GM12878 (cell line): ENCODE results near the gene WFIKKN1. TPM values are rescaled to one million over a fixed set of nuclear protein-coding genes. Genes with fewer than 3 reads are reported as not detected.

Experiments
- ATAC-seq: fragments of 200-7000 bp; cut with Tn5 transposase; 3 replicates; pipeline ENCODE4 v1.9.1; 2020; ENCODE audit warnings: mild to moderate bottlenecking, moderate library complexity
- BruUV-seq: library from RNA; stranded (reverse); fragments of 400-500 nt; replicated peaks from 2 replicates; lab custom pipeline; 2021; lab: Mats Ljungman, UMichigan
- CTCF ChIA-PET: fragments of 300-600 bp; sonication (Branson Sonifier 250); formaldehyde crosslinking; extraction: SDS; loops from one replicate; lab custom pipeline; 2021; ENCODE audit warnings: inconsistent platforms; lab: Yijun Ruan, JAX
- POLR2A ChIA-PET: fragments of 350-600 bp; formaldehyde crosslinking; extraction: SDS; loops from one replicate; lab custom pipeline; 2021; ENCODE audit warnings: inconsistent platforms; lab: Charles Lee
- RAD21 ChIA-PET: fragments of 300-600 bp; sonication (Branson Sonifier 250); formaldehyde crosslinking; loops from one replicate; lab custom pipeline; 2023; ENCODE audit warnings: antibody characterized with exemption; ENCODE audit not compliant: unreplicated experiment; lab: Charles Lee
- SMC1A ChIA-PET: fragments of 300-600 bp; sonication (Branson Sonifier 250); formaldehyde crosslinking; loops from one replicate; lab custom pipeline; 2023; ENCODE audit not compliant: unreplicated experiment, uncharacterized antibody; lab: Charles Lee
- DNase-seq: peaks from one replicate; pipeline ENCODE4 v3.0.0-alpha.2; 2011; ENCODE audit warnings: low read depth, low spot score
- FAIRE-seq: peaks from 3 replicates; lab custom pipeline; 2011; peaks lifted over from hg19 to GRCh38; lab: Jason Lieb, UNC
- H2AFZ ChIP-seq: 2 replicates; pipeline ENCODE4 v1.6.0; 2011; ENCODE audit warnings: low read depth, low read length, control low read depth; ENCODE audit not compliant: control insufficient read depth
- H3K27ac ChIP-seq: 2 replicates; pipeline ENCODE4 v1.5.1; 2011; ENCODE audit warnings: control low read depth; ENCODE audit not compliant: control insufficient read depth, insufficient read depth
- H3K27me3 ChIP-seq, 2 experiments: replicated peaks in 1 of 2; 2 replicates each; pipeline versions ENCODE4 v1.6.0 to v1.6.1; 2011; ENCODE audit warnings: low read length in 1 of 2; ENCODE audit not compliant: control insufficient read depth in 2 of 2, insufficient read depth in 2 of 2
- H3K36me3 ChIP-seq, 2 experiments: 2 replicates each; pipeline ENCODE4 v1.5.1; 2011; ENCODE audit warnings: low read length in 1 of 2; ENCODE audit not compliant: control insufficient read depth in 2 of 2, insufficient read depth in 2 of 2
- H3K4me1 ChIP-seq: 2 replicates; pipeline ENCODE4 v1.6.1; 2011; ENCODE audit warnings: mild to moderate bottlenecking, low read length, moderate library complexity, mixed read lengths; ENCODE audit not compliant: control insufficient read depth, insufficient read depth
- H3K4me2 ChIP-seq: 2 replicates; pipeline ENCODE4 v1.6.0; 2011; ENCODE audit warnings: control low read depth; ENCODE audit not compliant: control insufficient read depth, insufficient read depth
- H3K4me3 ChIP-seq: fragments of 200-600 bp; sonication (generic); 2 replicates; pipeline ENCODE4 v1.5.1; 2016
- H3K79me2 ChIP-seq: 2 replicates; pipeline ENCODE4 v1.6.0; 2011; ENCODE audit warnings: low read length; ENCODE audit not compliant: control insufficient read depth, insufficient read depth
- H3K9ac ChIP-seq: 2 replicates; pipeline ENCODE4 v1.8.0; 2011; ENCODE audit warnings: low read length, control low read depth, mixed read lengths; ENCODE audit not compliant: control insufficient read depth, insufficient read depth
- H3K9me3 ChIP-seq: replicated peaks from 3 replicates; pipeline ENCODE4 v1.5.1; 2011; ENCODE audit warnings: mild to moderate bottlenecking, low read length; ENCODE audit not compliant: control insufficient read depth, insufficient read depth
- H4K20me1 ChIP-seq: 2 replicates; pipeline ENCODE4 v1.6.0; 2011; ENCODE audit not compliant: control insufficient read depth, insufficient read depth
- BHLHE40 ChIP-seq, 2 experiments: fragments of 450-650 bp in 1 of 2; IDR thresholded peaks; 2 replicates each; pipeline ENCODE4 v1.6.1; 2011 to 2017; ENCODE audit warnings: low read depth in 2 of 2, borderline replicate concordance in 1 of 2, improper control_type of control experiment in 1 of 2, low read length in 1 of 2, mild to moderate bottlenecking in 1 of 2
- FOXM1 ChIP-seq: IDR thresholded peaks from 2 replicates; pipeline ENCODE4 v1.6.1; 2012; ENCODE audit warnings: low read depth, mild to moderate bottlenecking, inconsistent platforms, low read length, moderate library complexity
- NRF1 ChIP-seq: conservative IDR thresholded peaks from 2 replicates; pipeline ENCODE4 v1.6.1; 2011; ENCODE audit warnings: mild to moderate bottlenecking, low read depth, low read length, improper control_type of control experiment
- POLR2AphosphoS2 ChIP-seq: IDR thresholded peaks from 2 replicates; pipeline ENCODE4 v1.6.1; 2011; ENCODE audit warnings: low read depth, mild to moderate bottlenecking, low read length, improper control_type of control experiment, moderate library complexity
- POU2F2 ChIP-seq: IDR thresholded peaks from 3 replicates; pipeline ENCODE4 v1.6.1; 2011; ENCODE audit warnings: low read depth, mild to moderate bottlenecking, low read length, borderline replicate concordance
- SRF ChIP-seq, 2 experiments: IDR thresholded peaks; 2 replicates each; pipeline ENCODE4 v1.6.1; 2011; ENCODE audit warnings: low read depth in 2 of 2, low read length in 2 of 2, mild to moderate bottlenecking in 1 of 2, moderate library complexity in 1 of 2
- SUZ12 ChIP-seq: fragments of 200-600 bp; sonication (generic); IDR thresholded peaks from one replicate; pipeline ENCODE4 v1.6.1; 2018; ENCODE audit warnings: antibody characterized with exemption, mild to moderate bottlenecking; ENCODE audit not compliant: unreplicated experiment
- ZNF217 ChIP-seq: fragments of 450-650 bp; IDR thresholded peaks from 2 replicates; pipeline ENCODE4 v1.6.1; 2017; ENCODE audit warnings: antibody characterized with exemption, mild to moderate bottlenecking
- ZNF622 ChIP-seq: fragments of 450-650 bp; IDR thresholded peaks from 2 replicates; pipeline ENCODE4 v1.6.1; 2017; ENCODE audit warnings: mild to moderate bottlenecking, inconsistent platforms
- ZSCAN29 ChIP-seq: fragments of 450-650 bp; IDR thresholded peaks from 2 replicates; pipeline ENCODE4 v1.6.1; 2017; ENCODE audit warnings: mild to moderate bottlenecking, moderate library complexity
- WGBS: methylation state at CpG from one replicate; pipeline ENCODE4 v1.1.6; 2016; ENCODE audit warnings: low lambda C conversion rate; ENCODE audit not compliant: insufficient replicate concordance, insufficient coverage; ENCODE audit errors: missing lambda C conversion rate; 5-methylcytosine and 5-hydroxymethylcytosine counted together
- in situ Hi-C: fragments of 300-500 bp; cut with MboI; formaldehyde crosslinking; loops from 9 replicates; pipeline ENCODE4 v1.14.3; 2018; ENCODE audit warnings: mixed read lengths
- intact Hi-C: fragments of 100-400 bp; cut with micrococcal nuclease; formaldehyde crosslinking; loops from one replicate; pipeline ENCODE4 v1.14.2; 2022; ENCODE audit not compliant: unreplicated experiment
- polyA plus RNA-seq, 11 experiments: library from polyadenylated mRNA; depleted of rRNA in 4 of 11; unstranded in 6 of 11; stranded (reverse) in 5 of 11; fragments of >200 nt; fragmentation: Nextera tagmentation in 4 of 11; fragmentation: Illumina TruSeq in 1 of 11; extraction: Ambion mirVana in 4 of 11; extraction: Trizol in 1 of 11; gene quantifications; 1 replicate in 1 of 11; 2 replicates in 10 of 11; pipeline versions ENCODE4 v1.2.1 to v1.2.3, GENCODE V29; 2011 to 2016; ENCODE audit warnings: inconsistent platforms in 2 of 11, missing spikeins in 2 of 11, low read depth in 1 of 11
- total RNA-seq, 4 experiments: library from RNA; depleted of rRNA in 3 of 4; stranded (reverse); fragments of >200 nt in 3 of 4; fragmentation: Illumina TruSeq in 1 of 4; extraction: Trizol in 1 of 4; gene quantifications; 2 replicates each; pipeline versions ENCODE4 v1.2.1 to v1.2.3, GENCODE V29; 2013 to 2021
- TF ChIP-seq, protein P1 (sequence below): fragments of 150-350 bp; IDR thresholded peaks from 2 replicates; pipeline ENCODE4 v1.6.1; 2014; ENCODE audit warnings: mild to moderate bottlenecking, low read depth, low read length
- TF ChIP-seq, protein P2 (sequence below): IDR thresholded peaks from 2 replicates; pipeline ENCODE4 v1.6.1; 2011; ENCODE audit warnings: low read depth, mild to moderate bottlenecking, low read length, moderate library complexity, borderline replicate concordance; ENCODE audit errors: extremely low read depth

Gene WFIKKN1
- total and polyA plus RNA-seq, 10 of the 15 experiments (the other 5 are each of a cell fraction or from before 2014, with no cell fraction given): 0.01 to 0.41 (median 0.05) TPM; not detected in 2

DNA sequence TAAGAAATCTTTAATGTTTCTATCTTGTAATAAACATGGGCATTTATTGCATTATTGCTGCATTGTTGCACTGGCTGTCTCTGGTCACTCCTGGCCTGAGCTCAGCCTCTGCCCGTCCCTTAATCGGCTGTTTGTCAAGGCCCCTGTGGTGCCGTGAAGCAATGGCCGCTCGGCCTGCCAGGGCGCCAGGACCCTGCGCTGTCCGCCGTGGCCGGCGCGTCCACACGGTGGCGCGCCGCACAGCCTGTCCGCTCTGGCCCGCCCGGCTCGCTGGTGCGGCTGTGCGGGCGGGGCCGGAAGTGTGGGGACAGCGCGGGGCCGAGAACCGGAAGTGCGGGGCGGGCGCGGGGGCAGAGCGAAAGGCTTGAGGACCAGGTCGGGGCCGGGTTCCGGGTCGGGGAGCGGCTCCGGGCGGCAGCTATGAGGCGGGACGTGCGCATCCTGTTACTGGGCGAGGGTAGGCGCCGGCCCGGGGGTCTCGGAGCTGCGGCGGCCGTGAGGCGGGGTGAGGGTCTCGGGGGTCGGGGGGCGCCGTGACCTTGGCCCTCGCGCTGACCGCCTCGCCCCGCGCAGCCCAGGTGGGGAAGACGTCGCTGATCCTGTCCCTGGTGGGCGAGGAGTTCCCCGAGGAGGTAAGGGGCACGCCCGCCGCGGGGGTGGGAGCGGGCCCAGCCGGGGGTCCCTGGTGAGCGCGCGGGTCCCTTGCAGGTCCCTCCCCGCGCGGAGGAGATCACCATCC lies 37.2 kb downstream of the WFIKKN1 start, which contains the start of gene RHOT2 (continued):
- 0 out of 4 replicates have a peak, but pooled peaks of 1 of the 2 experiments have one; percentile 51 for TF ChIP-seq SRF (IDR thresholded peaks at IDR 0.05; ENCODE audit: low read depth in 2 of 2, low read length in 2 of 2)
- no peak for TF ChIP-seq SUZ12
- peak; percentile 84 for TF ChIP-seq ZSCAN29
- no peak for TF ChIP-seq ZNF622
- TF ChIP-seq NRF1: no peak

DNA sequence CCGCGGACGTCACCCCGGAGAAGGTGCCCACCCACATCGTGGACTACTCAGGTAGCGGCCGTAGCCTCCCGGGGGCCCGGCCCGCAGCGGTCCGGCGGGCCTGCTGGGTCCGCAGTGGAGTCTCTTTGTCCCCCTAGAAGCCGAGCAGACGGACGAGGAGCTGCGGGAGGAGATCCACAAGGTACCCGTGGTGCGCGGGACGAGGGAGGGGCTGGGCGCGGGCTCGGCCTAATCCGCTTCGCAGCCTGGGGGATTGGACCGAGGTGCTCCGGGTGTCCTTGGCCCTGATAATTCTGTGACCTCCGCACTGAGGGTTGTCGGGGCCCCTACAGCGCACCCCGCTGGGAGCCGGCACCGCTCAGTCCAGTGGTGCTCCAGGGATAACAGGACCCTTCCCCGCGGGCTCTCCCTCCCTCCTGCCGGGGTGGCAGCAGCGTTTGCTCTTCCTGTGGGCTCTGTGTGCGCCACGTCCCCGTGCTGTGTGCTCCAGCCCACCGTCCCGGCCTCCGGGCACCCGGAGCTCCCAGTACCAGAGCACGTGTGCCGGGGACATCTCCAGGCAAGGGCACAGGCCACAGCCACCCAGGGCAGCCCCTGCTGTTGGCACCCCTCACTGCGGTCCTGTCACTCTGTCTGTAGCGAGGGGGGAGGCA lies 37.9 kb downstream of the WFIKKN1 start:
- intact Hi-C loops: loop anchor here (10.0 kb wide), 1 partner anchor 274 kb away; the partner anchor contains the start of gene NME4
- H3K4me2 ChIP-seq: peak overlapping the region; percentile 82
- POLR2A ChIA-PET: interaction anchor here (1.0 to 1.2 kb wide), 2 partner anchors 19 to 32 kb away, joined by 3 to 4 read pairs; partner anchors contain the start of genes METTL26 and WDR90
- TF ChIP-seq FOXM1 (no peak), BHLHE40 (IDR thresholded peaks at IDR 0.05; ENCODE audit: borderline replicate concordance in 1 of 2, low read depth in 2 of 2, low read length in 1 of 2) (no peak), POU2F2 (no peak), ZNF217 (no peak), POLR2AphosphoS2 (no peak)
- TF ChIP-seq, protein P1, sequence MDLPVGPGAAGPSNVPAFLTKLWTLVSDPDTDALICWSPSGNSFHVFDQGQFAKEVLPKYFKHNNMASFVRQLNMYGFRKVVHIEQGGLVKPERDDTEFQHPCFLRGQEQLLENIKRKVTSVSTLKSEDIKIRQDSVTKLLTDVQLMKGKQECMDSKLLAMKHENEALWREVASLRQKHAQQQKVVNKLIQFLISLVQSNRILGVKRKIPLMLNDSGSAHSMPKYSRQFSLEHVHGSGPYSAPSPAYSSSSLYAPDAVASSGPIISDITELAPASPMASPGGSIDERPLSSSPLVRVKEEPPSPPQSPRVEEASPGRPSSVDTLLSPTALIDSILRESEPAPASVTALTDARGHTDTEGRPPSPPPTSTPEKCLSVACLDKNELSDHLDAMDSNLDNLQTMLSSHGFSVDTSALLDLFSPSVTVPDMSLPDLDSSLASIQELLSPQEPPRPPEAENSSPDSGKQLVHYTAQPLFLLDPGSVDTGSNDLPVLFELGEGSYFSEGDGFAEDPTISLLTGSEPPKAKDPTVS: no peak
- TF ChIP-seq, protein P2, sequence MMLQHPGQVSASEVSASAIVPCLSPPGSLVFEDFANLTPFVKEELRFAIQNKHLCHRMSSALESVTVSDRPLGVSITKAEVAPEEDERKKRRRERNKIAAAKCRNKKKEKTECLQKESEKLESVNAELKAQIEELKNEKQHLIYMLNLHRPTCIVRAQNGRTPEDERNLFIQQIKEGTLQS: no peak
- H3K27me3 ChIP-seq: no peaks in the 10 kb centered on the region
- no peak overlapping the region for H2AFZ ChIP-seq
- H3K4me1 ChIP-seq: peaks cover 2% of the 10 kb centered on the region; the same call in 1 of the 2 replicates
- peaks cover 0 to 18% of the 10 kb centered on the region in 2 experiments; a peak in 3 of 4 replicates for H3K36me3 ChIP-seq
- CTCF ChIA-PET: interaction anchor here (0.6 to 1.8 kb wide), 5 partner anchors 9 to 293 kb away, joined by 3 to 11 read pairs (median 4); partner anchors contain the start of genes METTL26 and WDR90
- H3K79me2 ChIP-seq: peaks cover 16% of the 10 kb centered on the region
- RAD21 ChIA-PET: no interaction called here
- FAIRE-seq (no peak), DNase-seq (no peak), ATAC-seq (peak; percentile 19)
- BruUV-seq: no TSS peak
- H3K4me3 ChIP-seq: peak overlapping the region; percentile 90
- SMC1A ChIA-PET: no interaction called here
- in situ Hi-C loops: loop anchor here (10.0 kb wide), 1 partner anchor 274 kb away; the partner anchor contains the start of gene NME4
- H3K27ac ChIP-seq: peak overlapping the region; percentile 73
- 2% methylated on average over 43 of the region's 50 CpGs for WGBS
- no peaks in the 10 kb centered on the region; the same call in 1 of the 2 replicates for H4K20me1 ChIP-seq
- no peaks in the 10 kb centered on the region for H3K9me3 ChIP-seq
- H3K9ac ChIP-seq: peak overlapping the region; percentile 97
